Measurements from ENCODE around the gene SCG2. TPM values are rescaled to one million over a fixed set of nuclear protein-coding genes. Genes with fewer than 3 reads are reported as not detected.
"Not testable (repeated sequence)": the region's sequence is repeated elsewhere in the genome, so short reads cannot be mapped to it uniquely, and the experiment has no call there.

Gene SCG2
- total RNA-seq, 2 experiments from 2014 or later, result 0.06 TPM; not detected in 1

- Histone ChIP-seq H3K9me2 (ENCODE audit: insufficient read depth, low read length) (no peaks in the 10 kb centered on the region), H3K36me3 (ENCODE audit: insufficient read depth, low read length) (no peaks in the 10 kb centered on the region), H3K4me3 (ENCODE audit: low read depth, low read length, poor library complexity, severe bottlenecking) (no peak overlapping the region), H3K27ac (ENCODE audit: low read depth, low read length, poor library complexity, severe bottlenecking) (no peak overlapping the region), H3K4me2 (ENCODE audit: low read length) (no peak overlapping the region), H3K79me2 (ENCODE audit: insufficient read depth, low read depth, low read length) (no peaks in the 10 kb centered on the region), H3K9me3 (ENCODE audit: low read length) (no peaks in the 10 kb centered on the region), H2AFZ (ENCODE audit: low read length) (no peak overlapping the region), H4K20me1 (ENCODE audit: insufficient read depth, low read length) (no peaks in the 10 kb centered on the region), H3K4me1 (ENCODE audit: insufficient read depth, low read length, poor library complexity, severe bottlenecking) (no peaks in the 10 kb centered on the region)
- no peak for TF ChIP-seq EZH2phosphoT487 (IDR thresholded peaks at IDR 0.05; ENCODE audit: borderline replicate concordance, low read depth, low read length)
- no peak for TF ChIP-seq CTCF (conservative IDR thresholded peaks at IDR 0.05; ENCODE audit: low read length)
- ChIA-PET POLR2A (no interaction called here), CTCF (ENCODE audit: unreplicated experiment) (no interaction called here)
- BruUV-seq (replicated peaks), result no TSS peak
- intact Hi-C loops (cut with micrococcal nuclease; ENCODE audit: unreplicated experiment), result no loop called here
- no peak for DNase-seq (ENCODE audit: low spot score)
These were observed 7.9 kb downstream of the SCG2 start for GRCh38 chr2:223594259-223594658.

- H3K4me3 ChIP-seq (ENCODE audit: low read depth, low read length, poor library complexity, severe bottlenecking); H2AFZ ChIP-seq (ENCODE audit: low read length); H3K9me3 ChIP-seq (ENCODE audit: low read length); H3K27ac ChIP-seq (ENCODE audit: low read depth, low read length, poor library complexity, severe bottlenecking); H3K79me2 ChIP-seq (ENCODE audit: insufficient read depth, low read depth, low read length); DNase-seq (ENCODE audit: low spot score); H3K9me2 ChIP-seq (ENCODE audit: insufficient read depth, low read length); BruUV-seq (replicated peaks); intact Hi-C loops (cut with micrococcal nuclease; ENCODE audit: unreplicated experiment); H3K4me1 ChIP-seq (ENCODE audit: insufficient read depth, low read length, poor library complexity, severe bottlenecking); H3K4me2 ChIP-seq (ENCODE audit: low read length); H3K36me3 ChIP-seq (ENCODE audit: insufficient read depth, low read length); POLR2A ChIA-PET; CTCF ChIA-PET (ENCODE audit: unreplicated experiment); H4K20me1 ChIP-seq (ENCODE audit: insufficient read depth, low read length): not testable (repeated sequence)
These were observed 9.5 kb downstream of the SCG2 start for GRCh38 chr2:223592689-223593088.

GRCh38 chr2:223591596-223591995, 10.6 kb downstream of the SCG2 start:
- H3K4me3 ChIP-seq (ENCODE audit: low read depth, low read length, poor library complexity, severe bottlenecking), result no peak overlapping the region
- intact Hi-C loops (cut with micrococcal nuclease; ENCODE audit: unreplicated experiment), result no loop called here
- H3K9me2 ChIP-seq (ENCODE audit: insufficient read depth, low read length), result no peaks in the 10 kb centered on the region
- H3K4me1 ChIP-seq (ENCODE audit: insufficient read depth, low read length, poor library complexity, severe bottlenecking), result no peaks in the 10 kb centered on the region
- H3K79me2 ChIP-seq (ENCODE audit: insufficient read depth, low read depth, low read length), result no peaks in the 10 kb centered on the region
- H2AFZ ChIP-seq (ENCODE audit: low read length), result no peak overlapping the region
- H3K4me2 ChIP-seq (ENCODE audit: low read length), result no peak overlapping the region
- no TSS peak for BruUV-seq (replicated peaks)
- ChIA-PET CTCF (ENCODE audit: unreplicated experiment) (no interaction called here), POLR2A (no interaction called here)
- H3K36me3 ChIP-seq (ENCODE audit: insufficient read depth, low read length), result no peaks in the 10 kb centered on the region
- H3K27ac ChIP-seq (ENCODE audit: low read depth, low read length, poor library complexity, severe bottlenecking), result no peak overlapping the region
- TF ChIP-seq CTCF (conservative IDR thresholded peaks at IDR 0.05; ENCODE audit: low read length), result no peak
- no peaks in the 10 kb centered on the region for H4K20me1 ChIP-seq (ENCODE audit: insufficient read depth, low read length)
- no peaks in the 10 kb centered on the region for H3K9me3 ChIP-seq (ENCODE audit: low read length)
- no peak for DNase-seq (ENCODE audit: low spot score)

Data from OCI-LY7 (cell line).